Hepatocyte (in vitro differentiated cells): ENCODE results near the gene CLEC4F. TPM values are rescaled to one million over a fixed set of nuclear protein-coding genes. Genes with fewer than 3 reads are reported as not detected.

Experiments
- DNase-seq: peaks from one replicate; pipeline ENCODE4 v3.0.0-alpha.2; 2016; ENCODE audit warnings: low spot score
- H2AFZ ChIP-seq: fragments of 200-600 bp; sonication (generic); 2 replicates; pipeline ENCODE4 v1.6.0; 2016; ENCODE audit warnings: antibody characterized with exemption, mild to moderate bottlenecking
- H3K27ac ChIP-seq: fragments of 200-600 bp; sonication (generic); 2 replicates; pipeline ENCODE4 v1.5.1; 2016; ENCODE audit warnings: mild to moderate bottlenecking
- H3K27me3 ChIP-seq: fragments of 200-600 bp; sonication (generic); 2 replicates; pipeline ENCODE4 v1.6.1; 2016
- H3K36me3 ChIP-seq: fragments of 200-600 bp; sonication (generic); replicated peaks from 2 replicates; pipeline ENCODE4 v1.5.1; 2016; ENCODE audit warnings: low read depth; ENCODE audit not compliant: insufficient read depth
- H3K4me1 ChIP-seq: fragments of 200-600 bp; sonication (generic); 2 replicates; pipeline ENCODE4 v1.5.1; 2016; ENCODE audit warnings: mild to moderate bottlenecking, moderate library complexity; ENCODE audit not compliant: insufficient read depth
- H3K4me2 ChIP-seq: fragments of 200-600 bp; sonication (generic); 2 replicates; pipeline ENCODE4 v1.6.0; 2016
- H3K4me3 ChIP-seq: fragments of 200-600 bp; sonication (generic); 2 replicates; pipeline ENCODE4 v1.5.1; 2016; ENCODE audit warnings: mild to moderate bottlenecking
- H3K79me2 ChIP-seq: fragments of 200-600 bp; sonication (generic); 2 replicates; pipeline ENCODE4 v1.6.0; 2017; ENCODE audit warnings: mild to moderate bottlenecking
- H3K9me2 ChIP-seq: fragments of 200-600 bp; sonication (generic); replicated peaks from 2 replicates; pipeline ENCODE4 v1.6.0; 2017; ENCODE audit warnings: mild to moderate bottlenecking; ENCODE audit not compliant: insufficient read depth
- H3K9me3 ChIP-seq: fragments of 200-600 bp; sonication (generic); 2 replicates; pipeline ENCODE4 v1.5.1; 2016; ENCODE audit warnings: low read depth, mild to moderate bottlenecking
- H4K20me1 ChIP-seq: fragments of 200-600 bp; sonication (generic); 2 replicates; pipeline ENCODE4 v1.6.0; 2016; ENCODE audit warnings: mild to moderate bottlenecking; ENCODE audit not compliant: insufficient read depth, poor library complexity, severe bottlenecking
- CTCF ChIP-seq: fragments of 200-600 bp; sonication (generic); IDR thresholded peaks from 2 replicates; pipeline ENCODE4 v1.5.1; 2016; ENCODE audit warnings: antibody characterized with exemption, mild to moderate bottlenecking; ENCODE audit not compliant: poor library complexity
- EZH2 ChIP-seq: fragments of 200-600 bp; sonication (generic); IDR thresholded peaks from 2 replicates; pipeline ENCODE4 v1.6.1; 2016; ENCODE audit warnings: antibody characterized with exemption, mild to moderate bottlenecking, borderline replicate concordance
- EZH2phosphoT487 ChIP-seq: fragments of 200-600 bp; sonication (generic); IDR thresholded peaks from one replicate; pipeline ENCODE4 v1.6.1; 2018; ENCODE audit warnings: antibody characterized with exemption, mild to moderate bottlenecking, low read depth, moderate library complexity; ENCODE audit not compliant: unreplicated experiment, severe bottlenecking
- WGBS: methylation state at CpG from one replicate; pipeline ENCODE4 v1.1.6; 2016; ENCODE audit warnings: low lambda C conversion rate; ENCODE audit errors: missing lambda C conversion rate; 5-methylcytosine and 5-hydroxymethylcytosine counted together
- polyA plus RNA-seq: library from polyadenylated mRNA; unstranded; fragments of >200 nt; fragmentation: Nextera tagmentation; extraction: Ambion mirVana; gene quantifications from 2 replicates; pipeline ENCODE4 v1.2.1, GENCODE V29; 2016
- total RNA-seq: library from RNA; depleted of rRNA; stranded (reverse); fragments of >200 nt; gene quantifications from 2 replicates; pipeline ENCODE4 v1.2.3, GENCODE V29; 2014

Gene CLEC4F
- total and polyA plus RNA-seq, 2 experiments from 2014 or later, result not detected

DNA sequence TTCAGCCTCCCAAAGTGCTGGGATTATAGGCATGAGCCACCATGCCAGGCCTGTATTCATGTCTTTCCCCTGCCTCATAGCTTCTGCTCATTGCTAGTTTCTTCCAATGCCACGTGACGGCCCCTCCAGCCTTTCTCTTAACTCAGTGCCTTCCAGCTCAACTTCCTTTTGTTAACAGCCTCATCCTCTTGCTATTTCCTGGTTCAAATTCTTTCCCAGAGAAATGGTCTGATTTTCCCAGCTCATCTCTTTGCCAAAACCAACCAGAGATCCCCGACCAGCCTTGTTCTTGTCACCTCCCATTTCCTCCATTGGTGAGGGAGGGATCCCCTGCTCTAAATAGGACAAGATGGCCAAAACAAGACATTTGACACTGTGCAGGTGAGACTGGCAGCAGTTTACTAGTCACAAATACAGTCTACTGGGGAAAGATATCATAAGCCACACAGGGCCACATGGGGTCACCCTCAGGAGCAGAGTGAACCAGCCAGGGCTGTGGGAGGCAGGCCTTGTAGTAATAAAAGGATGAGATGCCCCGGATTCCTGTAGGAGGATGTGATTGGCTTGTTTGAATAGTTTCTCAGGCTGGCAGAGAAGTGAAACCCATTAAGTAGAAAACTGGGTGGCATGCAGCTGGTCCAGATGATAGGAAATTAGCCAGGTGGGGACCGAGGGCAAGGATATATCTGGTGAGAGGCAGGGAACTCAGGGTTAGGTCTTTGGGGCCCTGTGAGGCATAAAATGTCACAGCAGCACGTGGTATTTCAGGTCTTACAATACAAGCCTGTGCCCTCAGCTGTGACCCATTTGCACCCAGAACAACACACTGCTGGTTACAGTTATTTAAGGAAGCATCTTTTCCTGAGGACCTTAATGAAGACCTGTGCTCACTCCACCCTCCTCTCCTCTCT, 8.8 kb upstream of the CLEC4F start:
- no peaks in the 10 kb centered on the region for H3K36me3 ChIP-seq
- no peak overlapping the region for H2AFZ ChIP-seq
- no peaks in the 10 kb centered on the region for H3K27me3 ChIP-seq
- H3K4me2 ChIP-seq, result no peak overlapping the region
- H3K9me2 ChIP-seq, result no peaks in the 10 kb centered on the region
- no peak overlapping the region for H3K27ac ChIP-seq
- no peak for DNase-seq
- WGBS, result 75% methylated on average over 6 of the region's 6 CpGs
- H4K20me1 ChIP-seq, result no peaks in the 10 kb centered on the region
- TF ChIP-seq EZH2phosphoT487, result no peak
- TF ChIP-seq CTCF, result no peak
- no peak for TF ChIP-seq EZH2
- no peaks in the 10 kb centered on the region for H3K4me1 ChIP-seq
- H3K4me3 ChIP-seq, result no peak overlapping the region
- no peaks in the 10 kb centered on the region for H3K79me2 ChIP-seq
- no peaks in the 10 kb centered on the region for H3K9me3 ChIP-seq

DNA sequence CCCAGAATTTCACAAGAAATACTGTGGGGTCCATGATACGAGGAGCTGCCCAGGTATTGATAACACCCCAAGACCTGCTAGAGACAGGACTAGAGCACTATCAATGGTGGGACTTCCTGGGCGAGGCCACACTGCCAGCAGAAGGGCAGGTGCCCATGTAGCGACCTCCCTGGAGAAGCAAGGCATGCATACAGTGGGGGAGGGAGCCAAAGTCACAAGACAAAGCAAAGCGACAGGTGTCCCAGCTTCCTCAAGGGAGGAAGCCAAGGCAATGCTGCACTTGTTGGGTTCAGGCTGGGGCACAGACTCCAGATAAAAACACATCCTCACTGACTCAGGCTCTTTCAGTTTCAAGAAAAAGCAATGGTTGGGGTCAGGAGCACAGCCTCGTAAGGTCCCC, 7.7 kb upstream of the CLEC4F start:
- Histone ChIP-seq H2AFZ (no peak overlapping the region), H4K20me1 (no peaks in the 10 kb centered on the region), H3K79me2 (no peaks in the 10 kb centered on the region), H3K36me3 (no peaks in the 10 kb centered on the region), H3K4me1 (no peaks in the 10 kb centered on the region), H3K27ac (no peak overlapping the region), H3K9me3 (no peaks in the 10 kb centered on the region), H3K4me2 (no peak overlapping the region), H3K27me3 (no peaks in the 10 kb centered on the region), H3K4me3 (no peak overlapping the region), H3K9me2 (no peaks in the 10 kb centered on the region)
- 81% methylated on average over 5 of the region's 5 CpGs for WGBS
- no peak for TF ChIP-seq CTCF
- no peak for TF ChIP-seq EZH2
- no peak for TF ChIP-seq EZH2phosphoT487
- no peak for DNase-seq

- H3K9me3 ChIP-seq, result no peaks in the 10 kb centered on the region
- no peak overlapping the region for H3K27ac ChIP-seq
- H3K27me3 ChIP-seq, result no peaks in the 10 kb centered on the region
- no peak for TF ChIP-seq EZH2phosphoT487
- no peak for TF ChIP-seq EZH2
- TF ChIP-seq CTCF, result no peak
- H3K36me3 ChIP-seq, result no peaks in the 10 kb centered on the region
- no peaks in the 10 kb centered on the region for H3K4me1 ChIP-seq
- H3K9me2 ChIP-seq, result no peaks in the 10 kb centered on the region
- H3K79me2 ChIP-seq, result no peaks in the 10 kb centered on the region
- H4K20me1 ChIP-seq, result no peaks in the 10 kb centered on the region
- DNase-seq, result no peak
- no peak overlapping the region for H3K4me3 ChIP-seq
- no peak overlapping the region for H3K4me2 ChIP-seq
- WGBS, result 72% methylated on average over 5 of the region's 5 CpGs
- no peak overlapping the region for H2AFZ ChIP-seq
Observed at GRCh38 chr2:70827388-70827787, 7.0 kb upstream of the CLEC4F start.
